Measurements from ENCODE around the gene DNAAF9.
A peak's percentile ranks its signal among the peaks of the same experiment; 100 is the strongest.
"Not testable (repeated sequence)": the region's sequence is repeated elsewhere in the genome, so short reads cannot be mapped to it uniquely, and the experiment has no call there.

DNAAF9 gene

GRCh38 chr20:3421985-3422384, 14.5 kb upstream of the DNAAF9 start:
- Histone ChIP-seq H3K9me3 (no peaks in the 10 kb centered on the region), H3K27ac (no peak overlapping the region), H3K27me3 (no peaks in the 10 kb centered on the region), H3K4me1 (ENCODE audit: control insufficient read depth in 1 of 2, insufficient read depth in 1 of 2, low read depth in 1 of 2, low read length in 1 of 2) (peaks cover 11% of the 10 kb centered on the region in 2 experiments), H3K4me3 (ENCODE audit: low read depth in 1 of 2, low read length in 1 of 2) (no peak overlapping the region), H3K36me3 (no peaks in the 10 kb centered on the region)
- TF ChIP-seq CTCF (IDR thresholded peaks at IDR 0.05), result no peak

- TF ChIP-seq CTCF (IDR thresholded peaks at IDR 0.05), result no peak
- H3K27ac ChIP-seq, result peak overlapping the region; percentile 59
- H3K4me3 ChIP-seq (ENCODE audit: low read depth in 1 of 2, low read length in 1 of 2), result no peak overlapping the region
Observed at GRCh38 chr20:3420211-3420707, 12.8 kb upstream of the DNAAF9 start.

GRCh38 chr20:3418161-3418560, 10.7 kb upstream of the DNAAF9 start:
- not testable (repeated sequence) for H3K27ac ChIP-seq; H3K36me3 ChIP-seq; H3K27me3 ChIP-seq; H3K9me3 ChIP-seq; H3K4me3 ChIP-seq (ENCODE audit: low read depth in 1 of 2, low read length in 1 of 2)
- peaks cover 11% of the 10 kb centered on the region in 2 experiments for H3K4me1 ChIP-seq (ENCODE audit: control insufficient read depth in 1 of 2, insufficient read depth in 1 of 2, low read depth in 1 of 2, low read length in 1 of 2)

More at GRCh38 chr20:3420211-3420707, 12.8 kb upstream of the DNAAF9 start:
- Histone ChIP-seq H3K9me3 (no peaks in the 10 kb centered on the region), H3K27me3 (no peaks in the 10 kb centered on the region), H3K4me1 (ENCODE audit: control insufficient read depth in 1 of 2, insufficient read depth in 1 of 2, low read depth in 1 of 2, low read length in 1 of 2) (peaks cover 11% of the 10 kb centered on the region in 2 experiments), H3K36me3 (no peaks in the 10 kb centered on the region)

- H3K9me3 ChIP-seq, result no peaks in the 10 kb centered on the region
- no peaks in the 10 kb centered on the region for H3K4me1 ChIP-seq (ENCODE audit: control insufficient read depth in 1 of 2, insufficient read depth in 1 of 2, low read depth in 1 of 2, low read length in 1 of 2)
- H3K27me3 ChIP-seq, result peaks cover 7% of the 10 kb centered on the region
- no peak for TF ChIP-seq CTCF (IDR thresholded peaks at IDR 0.05)
- H3K27ac ChIP-seq, result no peak overlapping the region
- no peaks in the 10 kb centered on the region for H3K36me3 ChIP-seq
- no peak overlapping the region for H3K4me3 ChIP-seq (ENCODE audit: low read depth in 1 of 2, low read length in 1 of 2)
Observed at GRCh38 chr20:3414122-3414521, 6.7 kb upstream of the DNAAF9 start.

GRCh38 chr20:3413393-3413889, 6.0 kb upstream of the DNAAF9 start:
- H3K36me3 ChIP-seq, result no peaks in the 10 kb centered on the region
- TF ChIP-seq CTCF (IDR thresholded peaks at IDR 0.05), result no peak
- no peaks in the 10 kb centered on the region for H3K9me3 ChIP-seq
- no peak overlapping the region for H3K27ac ChIP-seq
- no peak overlapping the region for H3K4me3 ChIP-seq (ENCODE audit: low read depth in 1 of 2, low read length in 1 of 2)
- peaks cover 4 to 5% of the 10 kb centered on the region in 2 experiments for H3K4me1 ChIP-seq (ENCODE audit: control insufficient read depth in 1 of 2, insufficient read depth in 1 of 2, low read depth in 1 of 2, low read length in 1 of 2)
- H3K27me3 ChIP-seq, result peaks cover 7% of the 10 kb centered on the region

- Histone ChIP-seq H3K36me3 (no peaks in the 10 kb centered on the region), H3K9me3 (no peaks in the 10 kb centered on the region), H3K27ac (no peak overlapping the region), H3K27me3 (peaks cover 7% of the 10 kb centered on the region), H3K4me1 (ENCODE audit: control insufficient read depth in 1 of 2, insufficient read depth in 1 of 2, low read depth in 1 of 2, low read length in 1 of 2) (peaks cover 9 to 10% of the 10 kb centered on the region in 2 experiments), H3K4me3 (ENCODE audit: low read depth in 1 of 2, low read length in 1 of 2) (no peak overlapping the region)
- TF ChIP-seq CTCF (IDR thresholded peaks at IDR 0.05), result no peak
Observed at GRCh38 chr20:3412600-3413392, 5.3 kb upstream of the DNAAF9 start.
